GM20431 (cell line): Measurements from ENCODE around the gene IL1RN.

Experiments
- in situ Hi-C: fragments of 300-500 bp; cut with MseI, MboI; formaldehyde crosslinking; loops from one replicate; pipeline ENCODE4 v1.15.0; 2020; ENCODE audit warnings: low sequenced_read_pairs; ENCODE audit not compliant: unreplicated experiment

IL1RN gene

GRCh38 chr2:113102133-113102532 is 25.3 kb upstream of the IL1RN start:
- in situ Hi-C loops, result no loop called here

- in situ Hi-C loops, result no loop called here
These were observed 24.1 kb upstream of the IL1RN start for GRCh38 chr2:113103277-113103676.

- in situ Hi-C loops, result no loop called here
These were observed 23.3 kb upstream of the IL1RN start for GRCh38 chr2:113104054-113104611.

GRCh38 chr2:113105047-113105785 is 22.2 kb upstream of the IL1RN start:
- in situ Hi-C loops, result no loop called here

- in situ Hi-C loops, result no loop called here
These were observed 16.3 kb upstream of the IL1RN start for GRCh38 chr2:113111121-113111520.

- in situ Hi-C loops, result no loop called here
These were observed 15.5 kb upstream of the IL1RN start for GRCh38 chr2:113111823-113112287.

GRCh38 chr2:113112441-113112840 is 15.0 kb upstream of the IL1RN start:
- in situ Hi-C loops, result no loop called here

GRCh38 chr2:113112871-113113270 is 14.5 kb upstream of the IL1RN start:
- in situ Hi-C loops, result no loop called here

- in situ Hi-C loops, result no loop called here
These were observed 13.6 kb upstream of the IL1RN start for GRCh38 chr2:113113807-113114206.

- in situ Hi-C loops, result no loop called here
These were observed 13.0 kb upstream of the IL1RN start for GRCh38 chr2:113114224-113114945.

GRCh38 chr2:113114996-113115395 is 12.4 kb upstream of the IL1RN start:
- in situ Hi-C loops, result no loop called here

GRCh38 chr2:113116100-113116958 is 11.1 kb upstream of the IL1RN start:
- in situ Hi-C loops, result no loop called here

- in situ Hi-C loops, result no loop called here
These were observed 9.7 kb upstream of the IL1RN start for GRCh38 chr2:113117541-113118262.

GRCh38 chr2:113118263-113118657 is 9.1 kb upstream of the IL1RN start:
- in situ Hi-C loops, result no loop called here

- in situ Hi-C loops, result no loop called here
These were observed 8.3 kb upstream of the IL1RN start for GRCh38 chr2:113119111-113119510.

- in situ Hi-C loops, result no loop called here
These were observed 6.5 kb upstream of the IL1RN start for GRCh38 chr2:113120861-113121260.

- in situ Hi-C loops, result no loop called here
These were observed 5.0 kb upstream of the IL1RN start for GRCh38 chr2:113122364-113122763.

- in situ Hi-C loops, result no loop called here
These were observed 3.7 kb upstream of the IL1RN start for GRCh38 chr2:113123726-113124125.

- in situ Hi-C loops, result no loop called here
These were observed 3.0 kb upstream of the IL1RN start for GRCh38 chr2:113124181-113124961.
